ENCODE data around the gene MTCL1. TPM values are rescaled to one million over a fixed set of nuclear protein-coding genes. Genes with fewer than 3 reads are reported as not detected.

Gene MTCL1
- 57.3 TPM for total RNA-seq (ENCODE audit: insufficient read depth, low replicate concordance)

- peak; percentile 53 for DNase-seq (ENCODE audit: low spot score)
Measured at GRCh38 chr18:8705238-8705960, at the start of gene MTCL1. TSS of gene MTCL1 (plus strand) at chr18:8705556. CDS start at chr18:8705661, 105 bp downstream.

DNA sequence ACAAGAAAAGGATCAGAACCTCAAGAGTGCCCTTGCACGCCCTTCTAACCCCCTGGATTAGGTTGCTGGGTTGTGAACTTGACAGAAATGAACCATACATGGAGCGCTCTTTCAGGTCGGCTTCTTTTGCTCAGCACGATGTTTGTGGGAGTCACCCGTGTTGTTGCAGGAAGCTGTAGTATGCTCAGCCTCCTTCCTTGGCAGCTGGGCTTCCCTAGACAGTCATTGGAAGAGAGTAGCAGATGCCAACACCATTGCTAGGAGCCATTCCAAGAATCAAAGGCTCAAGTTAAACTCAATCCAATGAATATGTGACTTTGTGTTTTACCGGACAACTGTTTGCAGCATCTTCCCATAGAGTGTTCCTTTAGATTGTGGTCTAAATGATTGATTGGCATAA is 49.1 kb upstream of the MTCL1 start:
- no peak for DNase-seq (ENCODE audit: low spot score)

GRCh38 chr18:8657050-8657820 is 48.1 kb upstream of the MTCL1 start:
- no peak for DNase-seq (ENCODE audit: low spot score)

DNA sequence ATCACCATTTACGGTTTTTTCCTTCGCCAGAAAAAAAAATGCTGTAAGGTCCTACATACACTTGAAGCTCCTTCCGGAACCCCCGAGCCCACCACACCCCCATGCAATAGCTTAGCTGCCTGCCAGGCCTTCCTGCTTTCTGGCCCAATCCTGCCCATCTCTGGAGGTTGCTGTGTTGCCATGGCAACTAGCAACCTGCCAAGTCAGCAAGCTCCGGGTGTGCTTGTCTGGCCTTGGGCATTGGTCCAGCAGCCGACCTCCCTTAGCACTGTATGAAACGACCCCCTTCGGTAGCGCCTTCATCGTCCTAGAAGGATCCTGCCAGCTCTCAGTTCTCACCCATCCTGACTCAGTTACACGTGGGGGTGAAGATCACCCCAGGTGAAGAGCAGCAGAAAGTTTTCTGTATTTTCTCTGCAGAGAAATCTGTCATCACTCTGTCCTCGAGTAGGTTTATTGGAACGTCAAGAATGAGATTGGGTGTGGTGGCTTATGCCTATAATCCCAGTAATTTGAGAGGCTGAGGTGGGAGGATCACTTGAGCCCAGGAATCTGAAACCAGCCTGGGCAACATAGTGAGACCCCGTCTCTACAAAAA is 47.4 kb upstream of the MTCL1 start:
- peak; percentile 10 for DNase-seq (ENCODE audit: low spot score)

- DNase-seq (ENCODE audit: low spot score) = no peak
Measured at GRCh38 chr18:8658858-8659485, 46.4 kb upstream of the MTCL1 start.

DNA sequence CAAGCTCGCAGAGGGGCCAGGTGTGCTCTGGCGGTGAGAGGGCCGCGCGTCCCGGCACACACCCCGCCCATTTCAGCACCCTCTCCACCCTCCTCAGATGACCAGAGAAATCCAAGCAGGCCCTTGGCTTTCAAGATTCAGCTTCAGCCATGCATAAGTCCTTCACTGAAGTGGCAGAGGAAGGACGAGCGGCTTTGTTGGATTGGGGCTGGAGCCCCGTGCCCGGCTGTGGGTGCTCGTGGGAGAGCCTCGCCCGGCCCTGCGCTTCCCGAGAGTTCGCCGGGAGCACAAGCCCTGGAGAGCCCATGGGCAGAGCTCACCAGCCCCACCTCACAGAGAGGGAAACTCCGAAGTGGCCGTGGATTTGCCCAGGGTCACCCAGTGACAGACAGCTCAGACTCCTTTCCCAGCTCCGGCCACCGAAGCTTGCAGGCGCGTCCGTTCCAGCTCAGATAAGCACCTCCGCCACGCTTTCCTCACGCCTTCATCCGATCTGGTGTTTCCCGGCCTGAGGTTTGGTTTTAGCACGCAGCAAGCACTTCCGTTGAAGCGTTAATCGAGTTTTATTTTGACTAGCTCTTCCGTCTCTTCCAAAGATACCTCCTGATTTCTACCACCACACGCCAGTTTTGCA is 45.6 kb upstream of the MTCL1 start:
- no peak for DNase-seq (ENCODE audit: low spot score)

- DNase-seq (ENCODE audit: low spot score) = no peak
Measured at GRCh38 chr18:8660316-8660715, 45.0 kb upstream of the MTCL1 start.

DNA sequence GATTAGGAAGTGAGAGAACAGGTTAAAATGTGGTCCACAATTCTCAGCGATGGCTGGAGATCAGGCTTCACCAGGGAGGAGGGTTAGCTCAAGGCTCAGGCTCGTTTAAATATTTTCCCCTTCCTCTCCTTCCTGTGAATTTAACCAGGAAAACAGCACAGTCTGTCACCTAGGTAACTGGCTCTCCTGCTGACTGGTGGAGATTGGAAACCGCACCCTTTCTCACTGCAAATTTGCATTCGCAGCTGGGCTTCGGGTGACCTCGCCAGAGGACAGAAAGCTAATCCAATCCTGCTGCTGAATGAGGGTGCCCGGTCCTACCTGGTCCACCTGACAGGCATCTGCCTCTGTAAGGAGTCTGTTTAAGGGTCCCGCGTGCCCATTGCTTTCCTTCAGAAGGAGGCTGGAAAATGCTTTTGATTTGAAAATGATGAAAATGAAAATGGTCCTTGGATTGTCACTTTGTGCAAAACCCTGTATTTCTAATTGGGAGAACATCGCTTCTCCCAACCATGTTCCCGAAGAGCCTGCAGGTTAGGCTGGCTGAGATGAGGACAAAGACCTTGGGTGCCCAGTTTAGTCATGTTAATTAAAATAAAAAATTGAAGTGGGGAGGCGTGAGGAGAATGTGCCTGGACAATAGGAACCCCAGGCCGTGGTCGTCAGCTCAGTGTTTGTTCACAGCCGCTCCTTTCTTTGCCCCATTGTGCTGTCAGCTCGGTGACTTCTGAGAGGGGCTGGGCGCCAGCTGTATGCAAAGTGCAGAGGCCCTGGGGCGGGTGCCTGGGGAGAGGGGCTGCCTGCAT is 43.4 kb upstream of the MTCL1 start:
- peak; percentile 61 for DNase-seq (ENCODE audit: low spot score)

DNA sequence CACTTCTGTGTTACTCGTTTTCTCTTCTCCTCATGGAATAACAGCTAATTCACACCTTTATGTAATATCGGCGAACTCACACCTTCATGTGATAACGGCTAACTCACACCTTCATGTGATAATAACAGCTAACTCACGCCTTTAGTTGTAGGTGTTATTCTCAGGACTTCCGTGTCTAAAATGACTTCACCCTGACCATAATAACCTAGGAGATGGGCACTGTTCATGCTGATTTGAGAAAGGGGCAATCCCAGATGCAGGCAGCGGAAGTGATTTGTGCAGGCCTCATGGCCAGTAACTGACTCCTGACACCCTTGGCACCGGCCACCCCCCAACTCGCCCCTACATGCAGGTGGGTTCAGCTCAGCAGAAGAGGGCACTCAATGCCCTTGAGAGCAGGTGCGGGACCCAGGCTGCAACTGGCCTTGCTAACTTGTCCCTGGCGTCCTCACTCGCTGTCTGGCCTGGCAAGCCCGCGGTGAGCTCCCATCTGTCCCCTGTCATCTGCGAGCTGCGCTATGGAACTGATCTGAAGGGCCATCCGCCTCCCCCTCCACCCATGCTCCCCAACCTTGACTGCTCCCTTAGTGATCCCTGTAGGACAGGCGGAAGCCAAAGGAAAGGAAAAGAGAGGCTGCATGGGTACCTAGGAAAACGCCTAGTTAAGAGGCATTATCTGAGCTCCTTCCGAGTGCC is 42.6 kb upstream of the MTCL1 start:
- DNase-seq (ENCODE audit: low spot score) = no peak

GRCh38 chr18:8667846-8668245 is 37.5 kb upstream of the MTCL1 start:
- no peak for DNase-seq (ENCODE audit: low spot score)

GRCh38 chr18:8668381-8668780 is 37.0 kb upstream of the MTCL1 start:
- no peak for DNase-seq (ENCODE audit: low spot score)

DNA sequence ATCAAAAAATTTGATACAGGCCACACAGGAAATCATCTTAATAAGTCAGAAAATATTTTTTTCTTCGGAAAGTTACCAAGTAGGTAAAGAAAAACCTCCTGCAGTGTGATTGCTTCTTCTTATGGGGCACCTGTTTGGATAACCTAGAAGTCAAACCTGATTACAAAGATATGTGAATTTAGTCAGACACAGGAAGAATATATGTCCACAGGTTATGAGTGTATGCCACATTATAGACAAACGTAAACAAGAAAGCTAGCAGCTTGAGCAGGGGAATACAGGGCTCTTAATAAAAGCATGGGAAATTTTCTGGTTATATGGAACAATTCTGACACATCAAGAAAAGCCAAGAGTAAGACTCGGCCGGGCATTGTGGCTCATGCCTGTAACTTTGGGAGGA is 35.8 kb upstream of the MTCL1 start:
- DNase-seq (ENCODE audit: low spot score) = no peak

- DNase-seq (ENCODE audit: low spot score) = no peak
Measured at GRCh38 chr18:8673256-8674209, 31.8 kb upstream of the MTCL1 start.

DNA sequence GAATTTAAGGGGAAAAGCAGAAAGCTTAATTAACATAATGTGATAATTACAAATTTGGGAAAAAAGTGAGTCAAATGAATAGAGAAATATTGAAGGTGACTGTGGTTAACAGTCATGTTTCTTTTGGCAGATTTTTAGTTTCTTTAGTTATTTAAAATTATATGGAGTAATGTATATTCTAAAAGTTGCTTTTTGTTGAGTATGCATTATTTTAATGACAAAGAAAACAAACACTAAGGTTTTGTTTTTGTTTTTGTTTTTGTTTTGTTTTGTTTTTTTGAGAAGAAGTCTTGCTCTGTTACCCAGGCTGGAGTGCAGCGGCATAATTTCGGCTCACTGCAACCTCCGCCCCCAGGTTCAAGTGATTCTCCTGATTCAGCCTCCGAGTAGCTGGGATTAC is 30.3 kb upstream of the MTCL1 start:
- no peak for DNase-seq (ENCODE audit: low spot score)

DNA sequence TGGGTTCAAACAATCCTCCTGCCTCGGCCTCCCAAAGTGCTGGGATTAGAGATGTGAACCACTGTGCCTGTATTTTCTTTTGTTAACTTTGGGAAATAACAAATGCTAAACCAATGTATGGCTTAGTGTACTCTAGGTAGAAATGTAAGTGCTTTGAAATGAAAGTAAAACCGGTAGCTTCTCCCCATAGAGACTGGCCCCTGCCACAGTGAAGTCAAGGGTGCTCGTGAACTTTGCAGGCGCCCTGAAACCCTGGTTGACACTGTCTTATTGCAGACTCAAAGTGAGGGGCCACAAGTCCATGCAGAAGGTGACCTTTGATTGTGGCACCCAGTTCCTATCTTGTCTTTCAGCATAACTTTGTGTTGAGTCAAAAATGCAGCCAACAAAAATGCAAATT is 24.2 kb upstream of the MTCL1 start:
- DNase-seq (ENCODE audit: low spot score) = no peak

DNA sequence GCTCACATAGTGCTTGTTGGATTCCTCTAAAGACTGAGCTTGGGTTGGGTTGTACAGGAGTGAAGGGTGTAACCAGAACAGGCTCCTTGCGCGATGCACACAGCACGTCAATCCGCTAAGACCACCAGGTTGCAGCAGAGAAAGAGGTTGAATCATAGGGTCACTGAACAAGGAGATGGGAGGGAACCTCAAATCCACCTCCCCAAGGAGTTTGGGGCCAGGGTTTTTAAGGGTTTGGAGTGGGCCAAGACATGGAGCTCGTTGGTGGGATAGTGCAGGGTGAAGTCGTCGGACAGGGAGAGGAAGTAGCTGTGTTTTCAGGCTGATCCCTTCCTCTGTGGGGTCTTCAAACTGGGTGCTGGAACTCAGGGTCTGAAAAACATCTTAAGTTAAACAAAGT is 20.8 kb upstream of the MTCL1 start:
- DNase-seq (ENCODE audit: low spot score) = no peak

DNA sequence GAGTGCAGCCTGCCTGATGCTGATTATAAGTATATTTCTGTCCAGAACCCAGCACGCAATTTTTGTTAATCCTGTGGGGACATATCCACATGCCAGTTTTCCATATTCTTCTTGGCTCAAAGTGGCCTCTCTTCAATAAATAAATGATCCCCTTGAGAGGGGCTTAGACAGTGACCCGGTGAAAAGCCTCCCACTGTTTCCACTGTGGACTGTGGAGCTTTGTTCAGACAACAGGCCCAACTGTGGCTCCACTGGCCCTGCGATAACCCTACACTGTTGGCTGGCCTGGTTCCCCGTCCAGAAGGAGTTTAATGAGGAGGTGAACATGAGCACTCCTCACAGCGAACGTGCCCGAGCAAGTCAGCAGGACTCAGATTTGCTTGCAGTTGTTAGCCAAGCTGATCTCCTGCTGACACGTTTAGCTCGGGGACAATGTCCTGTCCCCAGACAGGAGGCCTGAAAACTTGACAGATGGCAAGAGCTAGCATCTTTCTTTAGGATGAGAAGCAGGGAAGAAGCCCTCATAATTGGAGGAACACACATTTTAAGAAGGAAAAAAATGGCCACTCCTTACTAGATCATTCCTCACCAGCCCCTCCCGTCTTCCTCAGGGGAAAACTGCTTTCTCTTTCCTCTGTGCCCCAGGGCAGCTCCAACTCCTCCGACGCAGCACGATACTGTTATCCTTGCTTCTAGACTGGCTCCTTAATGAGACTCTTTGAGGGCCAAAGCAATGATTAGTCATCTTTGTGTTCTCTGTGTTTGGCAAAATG is 20.0 kb upstream of the MTCL1 start:
- no peak for DNase-seq (ENCODE audit: low spot score)

- no peak for DNase-seq (ENCODE audit: low spot score)
Measured at GRCh38 chr18:8685914-8686216, 19.5 kb upstream of the MTCL1 start.

GRCh38 chr18:8686611-8687010 is 18.7 kb upstream of the MTCL1 start:
- DNase-seq (ENCODE audit: low spot score) = no peak

All from umbilical cord (tissue), 2 donors.